Stimulated activated memory B cell treated with anti-CD40 and anti-IgM and Interleukin-4, amounts not matched to agents 10 μg/mL and 1 μg/mL and 100 μg/mL, for 72 hours (primary cell): ENCODE measurements around the gene BSCL2.
A peak's percentile ranks its signal among the peaks of the same experiment; 100 is the strongest.
"Not testable (repeated sequence)": the region's sequence is repeated elsewhere in the genome, so short reads cannot be mapped to it uniquely, and the experiment has no call there.

ENCODE experiments used
- ATAC-seq: fragments of 150-1000 bp; cut with Tn5 transposase; 2 replicates; pipeline ENCODE4 v1.10.0; 2021
- H3K27ac Mint-ChIP-seq: one replicate; pipeline ENCODE4 v1.8.0; 2022; ENCODE audit warnings: mild to moderate bottlenecking, mixed read lengths
- H3K27me3 Mint-ChIP-seq: one replicate; pipeline ENCODE4 v1.8.0; 2022; ENCODE audit warnings: mixed read lengths
- H3K36me3 Mint-ChIP-seq: one replicate; pipeline ENCODE4 v1.8.0; 2022; ENCODE audit warnings: mixed read lengths
- H3K4me1 Mint-ChIP-seq: one replicate; pipeline ENCODE4 v1.8.0; 2022; ENCODE audit warnings: mixed read lengths
- H3K4me3 Mint-ChIP-seq: one replicate; pipeline ENCODE4 v1.8.0; 2022; ENCODE audit warnings: mild to moderate bottlenecking, moderate library complexity, mixed read lengths
- H3K9me3 Mint-ChIP-seq: one replicate; pipeline ENCODE4 v1.8.0; 2022; ENCODE audit warnings: mixed read lengths

BSCL2 gene

DNA sequence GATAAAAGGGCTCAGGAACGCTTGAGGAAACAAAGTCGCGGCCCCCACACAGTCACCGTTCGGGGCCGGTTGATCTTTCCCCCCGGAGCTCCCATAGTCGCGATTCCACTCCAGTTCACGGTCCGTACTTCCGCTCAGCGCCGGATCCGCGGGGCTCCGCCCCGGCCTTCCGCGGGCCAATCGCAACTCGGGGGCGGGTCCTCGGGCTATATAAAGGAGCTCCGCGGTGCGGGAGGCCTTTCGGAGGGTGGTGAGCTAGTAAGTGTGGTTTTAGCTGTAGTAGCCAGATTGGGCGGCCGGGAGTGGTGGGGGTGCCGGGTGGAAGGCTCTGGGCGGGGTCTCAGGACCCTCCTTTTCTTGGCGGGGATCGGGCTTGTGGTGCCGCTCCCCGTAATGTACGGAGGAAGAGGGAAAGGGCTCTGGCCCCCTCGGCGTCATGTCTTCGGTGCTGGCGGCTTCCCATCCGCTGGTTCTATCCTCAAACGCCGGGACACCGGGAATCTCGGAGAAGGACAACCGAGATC is 42.1 kb downstream of the BSCL2 start, which contains the start of the genes C11orf98 and CSKMT:
Gene C11orf98 (minus strand): TSS at position 136 of the 524 bp plus-strand sequence. CDS start 41 bp downstream, at position 95.
Gene CSKMT (plus strand): TSS at position 238 of the 524 bp plus-strand sequence. CDS start 568 bp downstream, outside the sequence.
- ATAC-seq, result peak; percentile 98
- H3K27me3 Mint-ChIP-seq, result no peaks in the 10 kb centered on the region
- no peaks in the 10 kb centered on the region for H3K9me3 Mint-ChIP-seq
- peak within 1 kb of the TSS; percentile 89 for H3K27ac Mint-ChIP-seq
- H3K4me3 Mint-ChIP-seq, result peak within 1 kb of the TSS; percentile 98
- peaks cover 46% of the 10 kb centered on the region for H3K4me1 Mint-ChIP-seq
- peaks cover 44% of the 10 kb centered on the region for H3K36me3 Mint-ChIP-seq

DNA sequence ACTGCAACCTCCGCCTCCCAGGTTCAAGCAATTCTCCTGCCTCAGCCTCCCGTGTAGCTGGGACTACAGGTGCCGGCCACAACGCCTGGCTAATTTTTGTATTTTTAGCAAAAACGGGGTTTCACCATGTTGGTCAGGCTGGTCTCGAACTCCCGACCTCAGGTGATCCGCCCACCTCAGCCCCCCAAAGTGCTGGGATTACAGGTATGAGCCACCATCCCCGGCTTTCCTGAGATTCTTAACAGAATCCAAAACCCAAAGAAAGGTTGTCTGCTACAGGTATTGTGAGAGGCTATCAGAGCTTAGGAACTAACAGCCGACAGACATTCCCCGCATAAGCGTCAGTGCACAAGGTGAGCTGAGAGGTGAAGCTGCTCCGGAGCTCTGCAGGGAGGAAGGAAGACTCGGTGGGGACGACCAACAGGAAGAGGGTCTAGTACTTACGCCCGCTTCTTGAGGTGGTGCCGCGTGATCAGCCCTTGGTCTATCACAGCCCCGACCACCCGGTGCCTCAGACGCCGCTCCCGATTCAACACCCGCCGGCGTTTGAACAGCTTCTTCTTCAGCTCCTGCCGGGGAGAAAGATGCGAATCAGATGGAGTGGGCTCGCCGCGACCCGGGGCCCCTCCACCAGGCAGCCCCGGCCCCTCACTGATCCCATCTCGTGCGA is 42.7 kb downstream of the BSCL2 start:
- no peaks in the 10 kb centered on the region for H3K9me3 Mint-ChIP-seq
- peak; percentile 66 for ATAC-seq
- H3K27me3 Mint-ChIP-seq, result no peaks in the 10 kb centered on the region
- H3K4me3 Mint-ChIP-seq, result peak overlapping the region; percentile 98
- peaks cover 40% of the 10 kb centered on the region for H3K4me1 Mint-ChIP-seq
- peak overlapping the region; percentile 89 for H3K27ac Mint-ChIP-seq
- H3K36me3 Mint-ChIP-seq, result peaks cover 42% of the 10 kb centered on the region

DNA sequence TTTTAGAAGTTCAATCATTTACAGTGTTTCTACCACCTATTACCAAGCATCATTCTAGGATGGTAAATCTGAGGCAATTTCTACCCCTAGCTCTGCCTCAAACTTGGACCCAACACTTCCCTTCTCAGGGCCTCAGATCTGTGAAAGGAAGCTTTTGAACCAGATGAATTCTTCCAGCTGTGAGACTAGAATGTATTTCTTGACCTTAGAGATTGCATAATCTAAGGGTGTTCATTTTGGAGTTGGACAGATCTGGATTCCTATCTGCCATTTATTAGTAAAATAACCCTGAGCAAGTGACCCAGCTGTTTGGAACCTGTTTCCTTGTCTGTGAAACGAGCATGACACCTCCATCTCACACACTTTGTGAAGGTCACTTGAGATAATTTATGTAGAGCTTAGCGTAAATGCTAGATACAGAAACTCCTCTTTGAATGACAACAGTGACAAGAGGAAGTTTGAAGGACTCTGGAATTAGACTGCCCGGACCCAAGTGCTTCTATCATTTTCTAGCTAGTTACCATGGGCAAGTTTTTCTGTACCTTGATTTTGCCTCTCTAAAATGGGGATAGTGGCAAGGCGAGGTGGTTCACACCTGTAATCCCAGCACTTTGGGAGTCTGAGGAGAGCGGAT is 50.3 kb downstream of the BSCL2 start:
- H3K36me3 Mint-ChIP-seq, result no peaks in the 10 kb centered on the region
- H3K27me3 Mint-ChIP-seq, result no peaks in the 10 kb centered on the region
- no peak overlapping the region for H3K27ac Mint-ChIP-seq
- no peaks in the 10 kb centered on the region for H3K9me3 Mint-ChIP-seq
- ATAC-seq, result no peak
- no peak overlapping the region for H3K4me3 Mint-ChIP-seq
- peaks cover 21% of the 10 kb centered on the region for H3K4me1 Mint-ChIP-seq

DNA sequence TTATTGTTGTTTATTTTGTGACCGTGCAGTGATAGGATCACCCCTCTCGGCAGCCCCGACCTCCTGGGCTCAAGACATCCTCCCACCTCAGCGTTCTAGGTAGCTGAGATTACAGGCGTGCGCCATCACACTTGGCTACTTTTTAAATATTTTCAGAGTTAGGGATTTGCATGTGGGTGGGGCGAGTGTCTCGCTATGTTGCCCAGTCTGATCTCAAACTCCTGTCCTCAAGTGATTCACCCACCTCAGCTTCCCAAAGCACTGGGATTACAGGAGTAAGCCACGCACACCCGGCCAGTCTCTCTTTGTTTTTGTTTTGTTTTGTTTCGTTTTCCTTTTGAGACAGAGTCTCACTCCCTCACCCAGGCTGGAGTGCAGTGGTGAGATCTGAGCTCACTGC is 52.9 kb downstream of the BSCL2 start:
- Mint-ChIP-seq H3K9me3 (no peaks in the 10 kb centered on the region), H3K27me3 (no peaks in the 10 kb centered on the region)

DNA sequence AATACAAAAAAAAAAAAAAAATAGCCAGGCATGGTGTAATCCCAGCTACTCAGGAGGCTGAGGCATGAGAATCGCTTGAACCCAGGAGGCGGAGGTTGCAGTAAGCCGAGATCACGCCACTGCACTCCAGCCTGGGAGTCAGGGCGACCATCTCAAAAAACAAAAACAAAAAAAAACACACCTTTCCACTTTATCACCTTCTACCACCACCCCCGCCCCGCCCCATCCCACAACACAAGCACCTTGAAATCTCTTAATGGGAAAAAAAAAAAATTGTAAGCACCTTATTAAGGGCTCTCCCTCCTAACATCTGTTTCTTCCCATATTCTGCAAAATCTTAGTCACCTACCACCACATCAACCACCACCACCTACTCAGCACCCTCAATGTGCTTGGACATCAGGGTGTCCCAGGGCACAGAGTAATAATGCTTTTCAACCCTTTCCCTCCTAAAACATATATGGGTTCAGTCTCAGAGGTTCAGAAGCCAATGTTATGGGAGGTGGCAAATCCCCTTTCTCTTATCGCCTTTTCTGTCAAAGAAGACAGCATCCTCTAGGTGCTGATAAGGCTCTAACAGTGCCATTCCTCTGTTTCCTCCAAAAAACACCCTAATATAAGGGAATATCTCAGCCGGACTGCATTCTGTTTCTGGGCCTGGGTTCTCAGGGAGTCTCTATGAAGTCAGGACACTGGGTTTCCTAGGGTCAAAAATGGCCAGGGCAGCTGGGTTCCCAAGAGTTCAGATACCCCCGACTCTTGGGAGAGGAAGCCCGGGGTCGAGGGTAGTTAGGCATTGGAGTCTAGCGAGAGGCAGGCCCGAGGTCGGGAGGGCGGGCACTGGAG is 54.8 kb downstream of the BSCL2 start:
- Mint-ChIP-seq H3K27ac (peak overlapping the region; percentile 89), H3K27me3 (no peaks in the 10 kb centered on the region), H3K4me1 (peaks cover 40% of the 10 kb centered on the region), H3K36me3 (peaks cover 5% of the 10 kb centered on the region), H3K4me3 (peak overlapping the region; percentile 98), H3K9me3 (no peaks in the 10 kb centered on the region)
- no peak for ATAC-seq

More for the DNA sequence above, 52.9 kb downstream of the BSCL2 start:
- Mint-ChIP-seq H3K4me1 (peaks cover 36% of the 10 kb centered on the region), H3K36me3 (peaks cover under 1% of the 10 kb centered on the region), H3K27ac (peak overlapping the region; percentile 52), H3K4me3 (peak overlapping the region; percentile 50)
- no peak for ATAC-seq

DNA sequence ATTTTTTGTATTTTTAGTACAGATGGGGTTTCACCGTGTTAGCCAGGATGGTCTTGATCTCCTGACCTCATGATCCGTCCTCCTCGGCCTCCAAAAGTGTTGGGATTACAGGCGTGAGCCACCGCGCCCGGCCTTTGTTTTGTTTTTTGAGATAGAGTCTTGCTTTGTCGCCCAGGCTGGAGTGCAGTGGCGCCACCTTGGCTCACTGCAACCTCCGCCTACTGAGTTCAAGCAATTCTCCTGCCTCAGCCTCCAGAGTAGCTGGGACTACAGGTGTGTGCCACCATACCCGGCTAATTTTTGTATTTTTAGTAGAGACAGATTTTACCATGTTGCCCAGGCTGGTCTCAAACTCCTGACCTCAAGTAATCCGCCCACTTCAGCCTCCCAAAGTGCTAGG is 56.9 kb downstream of the BSCL2 start:
- H3K36me3 Mint-ChIP-seq, H3K9me3 Mint-ChIP-seq, H3K4me3 Mint-ChIP-seq, H3K27ac Mint-ChIP-seq, H3K27me3 Mint-ChIP-seq, ATAC-seq: not testable (repeated sequence)
- peaks cover 53% of the 10 kb centered on the region for H3K4me1 Mint-ChIP-seq

DNA sequence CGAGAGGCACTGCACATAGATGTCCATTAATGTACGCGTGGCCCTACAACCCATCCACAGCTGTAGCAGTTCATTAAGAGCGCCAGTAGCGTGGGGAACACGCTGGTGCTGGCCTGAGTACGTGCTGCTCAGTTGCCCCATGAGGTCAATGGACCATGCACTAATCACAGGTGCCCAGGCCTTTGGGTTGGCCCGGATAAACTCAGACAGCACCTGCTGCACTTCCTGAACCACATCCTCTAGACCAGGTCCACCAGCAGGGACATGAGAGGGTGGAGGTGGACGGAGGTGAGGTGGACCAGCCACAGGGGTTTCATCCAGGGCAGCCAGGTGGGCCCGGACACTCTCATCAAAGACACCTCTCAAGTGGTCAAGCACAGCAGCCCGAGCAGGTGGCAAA is 57.7 kb downstream of the BSCL2 start:
- Mint-ChIP-seq H3K27me3 (no peaks in the 10 kb centered on the region), H3K4me1 (peaks cover 54% of the 10 kb centered on the region)

DNA sequence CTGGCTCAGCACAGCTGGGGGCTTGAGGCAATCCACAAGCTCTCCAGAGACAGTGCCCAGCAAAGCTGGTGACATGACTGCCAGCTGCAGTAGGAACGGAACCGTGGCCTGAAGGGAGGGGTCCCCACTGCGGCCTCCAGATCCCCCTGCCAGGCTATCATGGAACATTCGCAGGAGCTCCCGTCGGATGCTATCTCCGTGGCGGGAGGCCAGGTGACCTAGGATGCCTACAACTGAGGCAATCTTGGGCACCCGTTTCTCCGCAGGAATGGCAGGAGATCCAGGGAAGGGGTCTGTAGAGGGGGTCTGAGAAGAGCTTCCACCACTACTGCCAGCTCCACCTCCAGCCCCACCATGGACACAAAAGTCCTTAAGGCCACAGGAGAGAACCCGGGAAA is 58.3 kb downstream of the BSCL2 start:
- Mint-ChIP-seq H3K9me3 (no peaks in the 10 kb centered on the region), H3K27ac (no peak overlapping the region), H3K4me1 (peaks cover 55% of the 10 kb centered on the region), H3K4me3 (no peak overlapping the region), H3K36me3 (peaks cover 5% of the 10 kb centered on the region), H3K27me3 (no peaks in the 10 kb centered on the region)
- ATAC-seq, result no peak

More for the DNA sequence above, 57.7 kb downstream of the BSCL2 start:
- H3K27ac Mint-ChIP-seq, result no peak overlapping the region
- H3K9me3 Mint-ChIP-seq, result no peaks in the 10 kb centered on the region
- H3K4me3 Mint-ChIP-seq, result no peak overlapping the region
- H3K36me3 Mint-ChIP-seq, result peaks cover 5% of the 10 kb centered on the region
- ATAC-seq, result no peak

DNA sequence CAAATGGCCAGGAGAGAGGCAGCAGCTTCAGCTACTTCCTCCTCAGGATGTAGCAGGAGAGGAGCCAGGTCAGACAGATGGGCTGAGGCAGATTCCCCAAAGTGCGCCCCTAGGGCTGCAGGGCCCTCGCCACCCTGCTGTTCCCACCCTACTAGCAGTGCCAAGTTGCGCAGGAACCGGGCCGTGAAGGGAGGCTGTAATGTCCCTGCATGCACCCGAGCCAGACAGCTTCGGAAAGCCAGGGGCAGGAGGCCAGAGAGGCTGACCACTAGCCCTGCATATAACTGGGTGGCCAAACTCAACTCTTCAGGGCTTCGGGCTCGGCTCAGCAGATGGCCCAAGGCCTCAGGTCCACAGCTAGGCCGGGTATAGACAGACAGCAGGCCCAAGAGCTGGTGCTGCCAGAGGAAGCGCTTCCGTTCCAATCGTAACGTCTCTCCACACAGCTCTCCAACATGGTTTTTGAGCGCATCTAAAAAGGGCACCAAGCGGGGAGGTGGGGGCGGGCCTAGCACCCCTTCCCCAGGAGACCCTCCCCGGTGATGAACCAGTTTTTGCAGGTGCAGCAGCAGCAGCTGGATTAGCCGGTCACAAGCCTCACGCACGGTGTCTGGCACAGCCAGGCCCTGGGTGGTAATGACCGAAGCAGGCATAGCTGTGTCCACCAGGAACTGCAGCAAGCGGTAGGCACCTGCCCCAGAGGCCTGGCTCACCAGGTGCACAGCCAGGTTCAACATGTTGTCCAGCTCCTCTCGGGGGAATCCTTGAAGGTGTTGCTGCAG is 58.8 kb downstream of the BSCL2 start:
- H3K36me3 Mint-ChIP-seq, result peaks cover 5% of the 10 kb centered on the region
- peaks cover 50% of the 10 kb centered on the region for H3K4me1 Mint-ChIP-seq
- H3K4me3 Mint-ChIP-seq, result no peak overlapping the region
- H3K27me3 Mint-ChIP-seq, result no peaks in the 10 kb centered on the region
- H3K9me3 Mint-ChIP-seq, result no peaks in the 10 kb centered on the region
- ATAC-seq, result no peak
- H3K27ac Mint-ChIP-seq, result no peak overlapping the region

DNA sequence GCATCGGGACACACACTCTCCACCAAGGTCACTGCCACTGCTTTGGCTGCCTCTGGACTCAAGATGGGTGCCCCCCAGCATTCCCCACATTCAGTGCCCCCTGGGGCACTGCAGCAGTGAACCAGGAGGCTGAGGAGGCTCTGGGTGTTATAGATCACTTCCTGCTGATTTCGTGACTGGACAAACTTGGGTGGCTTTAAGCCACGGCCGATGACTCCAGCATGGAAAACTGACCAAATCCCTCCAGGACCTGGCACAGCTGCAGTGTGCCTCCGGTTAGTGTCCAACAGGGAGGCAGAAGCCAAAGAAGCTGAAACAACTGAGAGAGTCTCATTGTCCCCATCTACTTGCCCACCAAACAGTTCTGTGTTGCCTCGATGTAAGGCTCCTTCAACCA is 59.6 kb downstream of the BSCL2 start:
- no peaks in the 10 kb centered on the region for H3K9me3 Mint-ChIP-seq
- H3K36me3 Mint-ChIP-seq, result peaks cover 5% of the 10 kb centered on the region
- no peaks in the 10 kb centered on the region for H3K27me3 Mint-ChIP-seq
- no peak overlapping the region for H3K4me3 Mint-ChIP-seq
- H3K27ac Mint-ChIP-seq, result no peak overlapping the region
- H3K4me1 Mint-ChIP-seq, result peaks cover 47% of the 10 kb centered on the region
- ATAC-seq, result no peak

DNA sequence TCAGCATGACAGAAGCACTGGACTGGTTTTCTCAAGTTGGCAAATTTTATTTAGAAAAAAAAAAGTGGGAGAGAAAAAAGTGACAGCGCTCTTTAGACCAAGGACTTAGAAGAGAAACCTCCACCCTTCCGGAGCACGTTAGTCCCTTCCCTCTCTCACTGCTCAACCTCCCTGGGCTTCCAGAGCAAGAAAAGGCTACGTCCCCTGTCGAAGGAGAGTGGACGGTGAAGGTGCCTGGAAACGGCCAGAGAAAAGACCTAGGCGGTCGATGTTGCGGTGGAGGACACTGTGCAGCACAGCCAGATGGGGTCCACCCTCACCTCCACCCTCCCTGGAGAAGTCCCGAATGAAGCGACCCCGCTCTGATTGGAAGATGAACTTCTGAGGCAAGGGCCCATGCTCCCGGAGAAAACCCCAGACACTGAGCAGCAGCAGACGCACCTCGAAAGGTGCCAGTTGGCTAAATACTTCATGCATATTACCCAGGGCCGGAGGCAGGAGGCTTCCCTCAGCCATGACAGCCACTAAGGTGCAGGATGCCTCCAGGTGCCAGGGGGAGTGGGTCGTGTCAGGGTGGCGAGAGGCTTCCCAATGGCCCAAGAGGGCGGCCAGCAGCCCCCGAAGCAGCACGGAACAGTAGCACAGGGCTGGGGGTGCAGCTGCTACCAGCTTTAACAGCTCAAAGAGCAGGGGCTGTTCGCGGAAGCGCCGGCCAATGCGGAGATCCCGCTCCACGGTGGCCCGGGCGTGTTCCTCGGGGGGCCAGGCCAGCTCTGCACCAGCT is 60.2 kb downstream of the BSCL2 start:
- peaks cover 41% of the 10 kb centered on the region for H3K4me1 Mint-ChIP-seq
- H3K9me3 Mint-ChIP-seq, result no peaks in the 10 kb centered on the region
- H3K36me3 Mint-ChIP-seq, result peaks cover 5% of the 10 kb centered on the region
- no peak for ATAC-seq
- H3K4me3 Mint-ChIP-seq, result peak overlapping the region; percentile 98
- no peaks in the 10 kb centered on the region for H3K27me3 Mint-ChIP-seq
- peak overlapping the region; percentile 93 for H3K27ac Mint-ChIP-seq

DNA sequence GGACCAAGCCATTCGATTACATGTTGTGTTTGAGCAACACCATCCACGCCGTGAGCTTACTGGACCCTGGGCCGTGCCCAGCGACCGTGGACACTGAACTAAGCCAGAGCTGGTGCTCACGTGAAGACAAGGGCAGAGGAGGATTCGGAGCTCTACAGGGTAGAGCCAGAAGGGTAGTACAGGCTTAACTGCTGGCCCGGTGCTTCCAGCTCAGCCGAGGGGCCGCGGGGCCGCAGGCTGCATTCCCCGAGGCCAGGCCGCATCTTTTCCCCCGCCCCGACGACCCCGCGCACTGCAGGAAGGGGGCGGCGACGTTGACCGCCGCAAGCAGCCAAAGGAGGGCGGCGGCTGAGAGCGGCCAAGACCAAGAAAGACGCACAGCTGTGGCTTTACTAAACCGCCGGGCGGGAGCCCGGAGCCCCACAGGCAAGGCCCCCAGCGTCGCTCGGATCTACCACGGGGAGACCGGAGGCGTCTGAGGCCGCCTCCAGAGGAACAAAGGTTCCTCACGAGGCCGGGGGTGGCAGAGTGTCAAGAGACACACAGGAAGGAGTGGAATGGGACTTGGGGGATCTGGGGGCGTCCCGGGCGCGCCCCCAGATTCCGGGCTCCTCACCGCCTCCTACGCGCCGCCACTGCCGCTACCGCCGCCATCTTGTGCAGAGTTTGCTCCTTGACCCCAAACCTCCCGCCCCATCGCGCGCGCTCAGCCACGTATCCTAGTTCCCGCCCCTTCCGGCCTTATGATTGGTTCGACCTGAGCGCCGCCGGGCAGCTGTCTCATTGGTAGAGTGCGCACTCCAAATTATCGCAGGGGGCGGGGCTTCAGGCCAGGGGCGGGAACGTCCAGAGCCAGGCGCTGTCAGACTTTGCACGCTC is 61.0 kb downstream of the BSCL2 start, which contains the start of gene GANAB:
Gene GANAB (minus strand): TSS at position 668 of the 879 bp plus-strand sequence. CDS start 14 bp downstream, at position 654.
- Mint-ChIP-seq H3K27ac (peak within 1 kb of the TSS; percentile 93), H3K36me3 (peaks cover 5% of the 10 kb centered on the region), H3K9me3 (no peaks in the 10 kb centered on the region), H3K27me3 (no peaks in the 10 kb centered on the region), H3K4me1 (peaks cover 44% of the 10 kb centered on the region), H3K4me3 (peak within 1 kb of the TSS; percentile 98)
- peak; percentile 99 for ATAC-seq

DNA sequence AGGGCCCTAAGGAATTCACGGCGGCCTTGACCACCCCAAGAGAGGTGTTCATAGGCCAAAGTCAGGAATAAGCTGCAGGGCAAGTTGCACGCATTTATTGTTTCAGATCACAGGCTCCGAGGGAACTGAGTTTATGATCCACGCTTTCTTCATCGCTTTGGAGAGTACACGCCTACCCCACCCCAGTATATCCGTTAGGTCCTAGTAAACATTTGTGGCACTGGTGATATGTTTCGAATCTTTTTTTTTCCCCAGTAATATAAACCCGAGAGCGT is 61.6 kb downstream of the BSCL2 start:
- no peaks in the 10 kb centered on the region for H3K27me3 Mint-ChIP-seq
- peaks cover 44% of the 10 kb centered on the region for H3K4me1 Mint-ChIP-seq
- ATAC-seq, result no peak
- peak overlapping the region; percentile 93 for H3K27ac Mint-ChIP-seq
- H3K4me3 Mint-ChIP-seq, result peak overlapping the region; percentile 98
- H3K9me3 Mint-ChIP-seq, result no peaks in the 10 kb centered on the region
- H3K36me3 Mint-ChIP-seq, result peaks cover 5% of the 10 kb centered on the region
